Common myeloid progenitor, CD34-positive (primary cell): ENCODE data around the gene P2RY11.

Experiments
- CTCF ChIA-PET: fragments of 350-600 bp; sonication (Branson Sonifier 250); formaldehyde crosslinking; loops from one replicate; lab custom pipeline; 2021; ENCODE audit warnings: antibody characterized with exemption; lab: Charles Lee
- POLR2A ChIA-PET: fragments of 350-600 bp; sonication (Branson Sonifier 250); formaldehyde crosslinking; loops from one replicate; lab custom pipeline; 2021; ENCODE audit warnings: antibody characterized with exemption; lab: Charles Lee
- DNase-seq, 3 donors: peaks; one replicate each; pipeline versions ENCODE4 v3.0.0 to v3.0.0-alpha.2; 2013
- H3K27ac ChIP-seq, 2 experiments: 1 replicate in 1 of 2; 2 replicates in 1 of 2; pipeline ENCODE4 v1.7.0; 2013; ENCODE audit warnings: inconsistent platforms in 2 of 2, low read length in 2 of 2, mild to moderate bottlenecking in 2 of 2, low read depth in 1 of 2, moderate library complexity in 1 of 2; ENCODE audit not compliant: severe bottlenecking in 2 of 2, insufficient read depth in 1 of 2, poor library complexity in 1 of 2
- H3K27me3 ChIP-seq, 5 experiments: replicated peaks in 2 of 5; 1 replicate in 3 of 5; 2 replicates in 2 of 5; pipeline versions ENCODE4 v1.6.1 to v1.7.0; 2013; ENCODE audit warnings: low read length in 4 of 5, mild to moderate bottlenecking in 2 of 5, moderate library complexity in 2 of 5, inconsistent platforms in 1 of 5; ENCODE audit not compliant: insufficient read depth in 5 of 5, control insufficient read depth in 4 of 5
- H3K36me3 ChIP-seq, 4 experiments: 1 replicate in 2 of 4; 2 replicates in 2 of 4; pipeline versions ENCODE4 v1.6.1 to v1.7.0; 2013; ENCODE audit warnings: low read length in 3 of 4, control low read depth in 1 of 4, mild to moderate bottlenecking in 1 of 4; ENCODE audit not compliant: control insufficient read depth in 4 of 4, insufficient read depth in 4 of 4
- H3K4me1 ChIP-seq, 4 experiments: 1 replicate in 3 of 4; 2 replicates in 1 of 4; pipeline versions ENCODE4 v1.6.1 to v1.7.1; 2013; ENCODE audit warnings: low read length in 3 of 4, mild to moderate bottlenecking in 3 of 4, control low read depth in 1 of 4, inconsistent platforms in 1 of 4, moderate library complexity in 1 of 4; ENCODE audit not compliant: control insufficient read depth in 4 of 4, insufficient read depth in 4 of 4; ENCODE audit errors: control extremely low read depth in 1 of 4
- H3K4me3 ChIP-seq, 7 experiments: 1 replicate in 4 of 7; 2 replicates in 3 of 7; pipeline versions ENCODE4 v1.5.1 to v1.7.0; 2013; ENCODE audit warnings: mild to moderate bottlenecking in 7 of 7, low read length in 6 of 7, moderate library complexity in 6 of 7, inconsistent platforms in 2 of 7, low read depth in 2 of 7, control low read depth in 1 of 7; ENCODE audit not compliant: insufficient read depth in 4 of 7, control insufficient read depth in 1 of 7; ENCODE audit errors: extremely low read depth in 1 of 7
- H3K9me3 ChIP-seq, 5 experiments: 1 replicate in 4 of 5; 2 replicates in 1 of 5; pipeline versions ENCODE4 v1.6.1 to v1.7.1; 2013; ENCODE audit warnings: low read length in 4 of 5, mild to moderate bottlenecking in 2 of 5, inconsistent platforms in 1 of 5, low read depth in 1 of 5, moderate library complexity in 1 of 5; ENCODE audit not compliant: control insufficient read depth in 4 of 5, insufficient read depth in 2 of 5; ENCODE audit errors: control extremely low read depth in 1 of 5
- WGBS: methylation state at CpG from one replicate; pipeline ENCODE4 v1.1.5; 2013; ENCODE audit not compliant: insufficient coverage; 5-methylcytosine and 5-hydroxymethylcytosine counted together

P2RY11 gene

DNA sequence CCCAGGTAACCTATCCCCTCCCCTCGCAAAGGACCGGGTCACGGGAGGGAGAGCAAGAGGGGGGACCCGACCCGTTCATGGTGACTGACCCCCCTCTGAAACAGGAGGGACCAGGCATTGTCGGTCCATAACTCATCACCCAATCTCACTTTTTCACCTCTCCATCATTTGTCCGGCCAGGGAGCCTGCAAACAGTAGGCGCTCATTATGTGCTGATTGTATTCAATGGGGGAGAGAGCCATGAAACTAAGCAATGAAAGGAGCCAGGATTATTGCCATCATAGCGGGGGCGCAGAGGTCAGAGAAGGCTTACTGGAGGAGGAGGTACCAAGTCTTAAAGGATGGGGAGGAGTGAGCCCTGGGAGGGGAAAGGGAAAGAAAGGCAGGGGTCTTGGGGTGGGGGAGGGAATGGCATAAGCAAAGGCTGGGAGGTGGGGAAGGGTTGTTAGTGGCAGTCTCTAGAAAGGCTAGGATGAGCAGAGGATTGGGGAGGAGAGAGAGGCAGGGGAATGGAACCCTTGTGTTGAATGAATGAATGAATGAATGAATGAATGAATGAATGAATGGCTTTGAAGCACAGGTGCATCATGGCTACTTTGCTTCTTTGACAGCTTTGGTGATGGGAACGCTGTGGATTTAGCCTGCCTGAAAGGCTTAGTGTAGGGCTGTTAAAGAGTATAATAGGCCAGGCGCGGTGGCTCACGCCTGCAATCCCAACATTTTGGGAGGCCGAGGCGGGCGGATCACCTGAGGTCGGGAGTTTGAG lies 24.0 kb upstream of the P2RY11 start:
- Histone ChIP-seq H3K27ac (no peak overlapping the region), H3K9me3 (peaks cover 0 to 3% (median 0%) of the 10 kb centered on the region in 5 experiments), H3K4me1 (peaks cover 0 to 17% (median 7%) of the 10 kb centered on the region in 4 experiments), H3K36me3 (peaks cover 4 to 32% (median 24%) of the 10 kb centered on the region in 4 experiments), H3K27me3 (peaks cover 0 to 2% (median 0%) of the 10 kb centered on the region in 5 experiments), H3K4me3 (peak overlapping the region in 6 of 7 experiments; percentile 78 to 92 (median 88))
- POLR2A ChIA-PET, result no interaction called here
- WGBS, result 92% methylated on average over 9 of the region's 18 CpGs
- DNase-seq, result no peak
- CTCF ChIA-PET, result no interaction called here

DNA sequence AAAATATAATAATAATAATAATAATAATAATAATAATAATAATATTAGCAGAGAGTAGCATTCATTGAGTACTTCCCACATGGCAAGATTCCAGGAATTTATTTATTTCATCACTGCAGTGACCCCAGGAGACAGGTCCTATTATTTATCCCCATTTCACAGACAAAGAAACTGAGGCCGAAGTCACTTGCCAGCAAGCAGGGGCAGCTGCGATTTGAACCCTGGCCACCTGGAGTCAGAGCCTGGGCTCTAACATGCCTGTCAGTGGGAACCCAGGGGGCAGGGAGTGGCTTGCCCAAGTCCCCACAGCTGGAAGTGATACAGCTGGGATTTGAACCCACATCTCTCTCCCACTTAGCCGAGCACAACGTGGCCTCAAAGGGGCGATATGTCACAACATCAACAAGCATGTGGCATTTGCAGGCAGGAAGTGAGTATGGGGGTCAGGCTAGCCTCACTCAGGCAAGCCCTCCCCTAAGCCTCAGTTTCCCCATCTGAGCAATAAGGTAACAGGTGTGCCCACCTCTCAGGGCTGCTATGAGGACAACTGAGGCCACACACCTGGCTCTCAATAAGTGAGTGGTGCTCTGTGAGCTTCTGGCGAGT lies 22.4 kb upstream of the P2RY11 start:
- CTCF ChIA-PET, result no interaction called here
- Histone ChIP-seq H3K27ac (no peak overlapping the region), H3K9me3 (peaks cover 0 to 3% (median 0%) of the 10 kb centered on the region in 5 experiments), H3K4me3 (no peak overlapping the region), H3K4me1 (peaks cover 0 to 17% (median 7%) of the 10 kb centered on the region in 4 experiments), H3K27me3 (no peaks in the 10 kb centered on the region), H3K36me3 (peaks cover 5 to 45% (median 29%) of the 10 kb centered on the region in 4 experiments)
- WGBS, result 100% methylated on average over 3 of the region's 6 CpGs
- DNase-seq, result no peak
- POLR2A ChIA-PET, result no interaction called here

DNA sequence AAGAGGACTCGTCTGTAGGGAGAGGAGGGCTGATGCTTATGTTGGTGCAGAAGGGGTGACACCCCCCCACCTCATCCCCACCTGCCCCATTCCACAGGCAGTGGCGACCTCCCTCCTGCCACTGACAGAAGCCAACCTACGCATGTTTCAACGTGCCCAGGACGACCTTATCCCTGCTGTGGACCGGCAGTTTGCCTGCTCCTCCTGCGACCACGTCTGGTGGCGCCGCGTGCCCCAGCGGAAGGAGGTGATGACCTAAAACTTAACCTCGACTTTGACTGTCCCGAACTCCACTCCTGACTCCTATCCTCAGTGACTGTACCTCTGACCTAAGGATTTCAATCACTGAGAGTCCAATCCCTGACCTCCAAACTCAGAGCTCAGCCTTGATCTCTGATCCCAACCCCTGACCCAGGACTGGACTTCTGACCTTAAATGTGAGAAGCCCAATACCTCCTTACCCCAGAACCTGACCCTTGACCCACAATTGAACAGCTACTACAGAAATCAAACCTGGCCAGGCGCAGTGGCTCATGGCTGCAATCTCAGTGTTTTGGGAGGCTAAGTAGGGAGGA lies 21.6 kb upstream of the P2RY11 start:
- Histone ChIP-seq H3K27me3 (no peaks in the 10 kb centered on the region), H3K9me3 (peaks cover 0 to 3% (median 0%) of the 10 kb centered on the region in 5 experiments), H3K4me1 (peaks cover 0 to 17% (median 7%) of the 10 kb centered on the region in 4 experiments), H3K36me3 (peaks cover 5 to 45% (median 29%) of the 10 kb centered on the region in 4 experiments), H3K27ac (no peak overlapping the region), H3K4me3 (no peak overlapping the region)
- DNase-seq, result no peak
- ChIA-PET POLR2A (interaction anchor here (0.6 kb wide), 1 partner anchor 104 kb away, joined by 3 read pairs; no protein-coding TSS in a partner anchor), CTCF (interaction anchor here (1.1 kb wide), 1 partner anchor 136 kb away, joined by 3 read pairs; no protein-coding TSS in a partner anchor)
- 97% methylated on average over 13 of the region's 15 CpGs for WGBS

GRCh38 chr19:10091370-10091687 lies 20.2 kb upstream of the P2RY11 start:
- Histone ChIP-seq H3K4me3 (no peak overlapping the region), H3K36me3 (peaks cover 5 to 45% (median 29%) of the 10 kb centered on the region in 4 experiments), H3K4me1 (peaks cover 0 to 16% (median 11%) of the 10 kb centered on the region in 4 experiments), H3K27me3 (no peaks in the 10 kb centered on the region), H3K27ac (no peak overlapping the region), H3K9me3 (peaks cover 0 to 3% (median 0%) of the 10 kb centered on the region in 5 experiments)
- 100% methylated on average over 14 of the region's 17 CpGs for WGBS
- no peak for DNase-seq
- ChIA-PET POLR2A (no interaction called here), CTCF (no interaction called here)

DNA sequence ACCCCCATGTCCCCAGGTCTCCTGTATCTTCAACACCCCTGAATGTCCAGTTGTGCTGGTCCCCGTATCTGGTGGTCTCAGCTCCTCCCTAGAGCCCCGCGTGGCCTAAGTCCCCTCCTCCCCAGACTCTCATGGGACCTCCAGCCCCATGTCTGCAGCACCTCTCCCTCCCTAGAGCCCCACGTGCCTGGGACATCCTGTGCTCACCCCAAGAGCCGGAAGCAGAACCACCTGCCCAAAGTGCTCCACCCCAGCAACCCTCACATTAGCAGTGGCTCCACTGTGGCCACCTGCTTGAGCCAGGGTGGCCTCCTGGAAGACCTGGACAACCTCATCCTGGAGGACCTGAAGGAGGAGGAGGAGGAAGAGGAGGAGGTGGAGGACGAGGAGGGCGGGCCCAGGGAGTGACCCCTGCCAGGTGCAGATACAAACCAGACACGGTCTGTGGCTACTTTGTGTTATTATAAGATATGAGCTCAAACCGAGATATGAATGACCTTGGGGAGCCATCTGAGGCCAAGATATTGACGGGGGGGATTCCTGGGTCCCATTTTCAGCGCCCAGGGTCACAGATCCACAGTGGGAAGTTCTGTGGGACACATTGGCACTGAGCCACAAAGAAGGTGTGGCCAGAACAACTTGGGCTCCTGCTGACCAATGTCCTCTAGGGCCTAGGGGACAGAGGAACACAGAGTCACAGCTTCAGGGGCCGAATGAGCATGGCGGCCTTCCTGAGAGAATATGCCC lies 19.4 kb upstream of the P2RY11 start:
- no peak overlapping the region for H3K27ac ChIP-seq
- CTCF ChIA-PET, result no interaction called here
- no peak for DNase-seq
- peaks cover 0 to 16% (median 9%) of the 10 kb centered on the region in 4 experiments for H3K4me1 ChIP-seq
- peaks cover 5 to 45% (median 29%) of the 10 kb centered on the region in 4 experiments for H3K36me3 ChIP-seq
- peaks cover 0 to 3% (median 0%) of the 10 kb centered on the region in 5 experiments for H3K9me3 ChIP-seq
- H3K27me3 ChIP-seq, result no peaks in the 10 kb centered on the region
- no peak overlapping the region for H3K4me3 ChIP-seq
- 89% methylated on average over 13 of the region's 13 CpGs for WGBS
- POLR2A ChIA-PET, result no interaction called here

DNA sequence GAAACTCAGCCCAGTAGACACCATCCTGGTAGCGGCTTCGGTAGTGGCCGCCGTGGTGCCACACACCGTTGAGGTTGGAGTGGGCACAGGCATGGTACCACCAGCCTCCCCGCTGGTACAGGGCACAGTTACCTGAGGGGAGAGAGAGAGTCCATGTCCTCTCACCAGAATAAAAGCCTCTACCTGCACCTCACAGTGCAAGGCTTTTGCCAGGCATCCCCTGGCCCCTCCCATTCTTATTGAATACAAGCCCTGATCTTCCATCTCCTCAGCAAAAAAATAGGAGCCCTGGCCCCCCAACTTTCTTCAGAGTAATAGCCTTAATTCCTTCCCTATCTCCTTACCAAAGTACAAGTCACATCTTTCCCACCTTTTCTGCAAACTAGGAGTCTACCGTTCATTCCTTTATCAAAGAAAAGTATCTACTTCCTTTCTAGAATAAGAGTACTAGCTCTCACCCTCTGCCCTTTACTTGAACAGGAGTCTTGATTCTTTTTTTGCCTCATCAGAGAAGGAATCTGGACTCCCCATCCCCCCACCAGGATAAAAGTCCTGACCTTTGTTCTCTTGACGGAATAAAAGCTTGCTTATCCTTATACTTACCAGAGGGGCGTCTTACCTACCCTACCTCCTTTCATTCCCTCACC lies 18.7 kb upstream of the P2RY11 start:
- Histone ChIP-seq H3K9me3 (peaks cover 0 to 3% (median 0%) of the 10 kb centered on the region in 5 experiments), H3K4me1 (peaks cover 0 to 13% (median 7%) of the 10 kb centered on the region in 4 experiments), H3K4me3 (no peak overlapping the region), H3K27me3 (no peaks in the 10 kb centered on the region), H3K27ac (no peak overlapping the region), H3K36me3 (peaks cover 5 to 45% (median 29%) of the 10 kb centered on the region in 4 experiments)
- ChIA-PET CTCF (no interaction called here), POLR2A (no interaction called here)
- DNase-seq, result no peak
- WGBS, result 97% methylated on average over 8 of the region's 9 CpGs
